Right lobe of liver (tissue), 4 donors: ENCODE data around the gene GEMIN4.

Experiments
- POLR2A ChIP-seq: fragments of 450-650 bp; IDR thresholded peaks from one replicate; pipeline ENCODE4 v1.6.1; 2017; ENCODE audit warnings: antibody characterized with exemption, mild to moderate bottlenecking
- TF ChIP-seq, protein P1 (sequence below), 4 donors: fragments of 200-600 bp in 3 of 4; fragments of 450-650 bp in 1 of 4; IDR thresholded peaks; one replicate each; pipeline versions ENCODE4 v1.5.1 to v1.8.0; 2016 to 2022; ENCODE audit warnings: antibody characterized with exemption in 4 of 4, mild to moderate bottlenecking in 2 of 4
- donor health status: DM: no; HTN: no; CAD: no.
- donor health status: DM: no; HTN: no; CAD: no.
- donor health status: DM: no; HTN: yes; CAD: no.

DNA sequence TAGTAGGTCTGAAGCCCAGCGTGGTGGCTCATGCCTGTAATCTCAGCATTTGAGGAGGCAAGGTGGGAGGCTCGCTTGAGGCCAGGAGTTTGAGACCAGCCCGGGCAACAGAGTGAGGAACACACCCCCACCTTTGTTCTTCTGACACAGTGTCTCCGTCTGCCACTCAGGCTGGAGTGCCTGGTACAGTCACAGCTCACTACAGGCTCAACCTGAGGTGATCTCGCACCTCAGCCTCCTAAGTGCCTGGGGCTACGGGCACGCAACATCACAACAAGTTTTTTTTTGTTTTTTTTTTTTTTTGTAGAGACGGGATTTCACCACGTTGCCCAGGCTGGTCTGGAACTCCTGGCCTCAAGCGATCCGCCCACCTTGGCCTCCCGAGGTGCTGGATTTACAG lies 26.3 kb downstream of the GEMIN4 start:
- TF ChIP-seq, protein P1, sequence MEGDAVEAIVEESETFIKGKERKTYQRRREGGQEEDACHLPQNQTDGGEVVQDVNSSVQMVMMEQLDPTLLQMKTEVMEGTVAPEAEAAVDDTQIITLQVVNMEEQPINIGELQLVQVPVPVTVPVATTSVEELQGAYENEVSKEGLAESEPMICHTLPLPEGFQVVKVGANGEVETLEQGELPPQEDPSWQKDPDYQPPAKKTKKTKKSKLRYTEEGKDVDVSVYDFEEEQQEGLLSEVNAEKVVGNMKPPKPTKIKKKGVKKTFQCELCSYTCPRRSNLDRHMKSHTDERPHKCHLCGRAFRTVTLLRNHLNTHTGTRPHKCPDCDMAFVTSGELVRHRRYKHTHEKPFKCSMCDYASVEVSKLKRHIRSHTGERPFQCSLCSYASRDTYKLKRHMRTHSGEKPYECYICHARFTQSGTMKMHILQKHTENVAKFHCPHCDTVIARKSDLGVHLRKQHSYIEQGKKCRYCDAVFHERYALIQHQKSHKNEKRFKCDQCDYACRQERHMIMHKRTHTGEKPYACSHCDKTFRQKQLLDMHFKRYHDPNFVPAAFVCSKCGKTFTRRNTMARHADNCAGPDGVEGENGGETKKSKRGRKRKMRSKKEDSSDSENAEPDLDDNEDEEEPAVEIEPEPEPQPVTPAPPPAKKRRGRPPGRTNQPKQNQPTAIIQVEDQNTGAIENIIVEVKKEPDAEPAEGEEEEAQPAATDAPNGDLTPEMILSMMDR (IDR thresholded peaks at IDR 0.05): no peak
- TF ChIP-seq POLR2A: no peak
